GM12865 (cell line): ENCODE results near the gene C11orf54.

Experiments
- DNase-seq: peaks from one replicate; pipeline ENCODE4 v3.0.0; 2010; ENCODE audit warnings: low read depth
- H3K4me3 ChIP-seq: 2 replicates; pipeline ENCODE4 v1.5.1; 2011; ENCODE audit warnings: mild to moderate bottlenecking, low read depth, low read length, control low read depth
- TF ChIP-seq, protein P1 (sequence below): IDR thresholded peaks from 2 replicates; pipeline ENCODE4 v1.5.1; 2011; ENCODE audit warnings: low read length, control low read depth, low read depth, inconsistent platforms; ENCODE audit not compliant: insufficient read depth; ENCODE audit errors: missing control alignments

The C11orf54 gene

DNA sequence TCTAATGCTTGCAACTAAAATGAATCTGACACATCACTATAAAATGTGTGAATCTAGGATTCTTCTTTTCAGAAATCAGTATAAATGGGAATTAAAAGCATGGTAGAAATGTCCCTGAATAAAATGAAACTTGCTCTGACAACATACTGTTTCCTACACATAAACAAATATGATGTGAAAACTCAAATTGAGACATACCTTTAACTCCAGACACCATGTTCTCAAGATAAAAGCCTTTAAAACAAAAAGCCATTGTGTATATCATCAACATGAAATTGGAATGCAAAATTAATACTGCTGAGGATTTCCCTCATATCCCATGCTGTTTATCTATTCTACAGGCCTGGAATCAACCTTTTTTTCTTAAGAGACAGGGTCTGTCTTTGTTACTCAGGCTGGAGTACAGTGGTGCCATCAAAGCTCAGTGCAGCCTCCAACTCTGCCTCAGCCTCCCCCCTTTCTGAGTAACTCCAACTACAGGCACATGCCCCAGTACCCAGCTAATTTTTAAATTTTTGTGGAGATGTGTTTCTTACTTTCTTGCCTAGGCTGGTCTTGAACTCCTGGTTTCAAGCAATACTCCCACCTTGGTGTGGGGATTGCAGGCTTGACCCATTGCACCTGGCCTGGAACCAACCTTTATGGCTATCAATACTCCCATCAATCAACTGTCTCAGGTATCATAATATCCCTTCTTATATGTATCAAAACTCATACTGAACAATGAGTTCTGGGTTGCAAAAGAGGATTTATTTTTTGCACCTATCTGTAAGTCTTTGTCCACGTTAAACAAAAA, 6.8 kb upstream of the C11orf54 start:
- no peak overlapping the region; the same call in 1 of the 2 replicates for H3K4me3 ChIP-seq
- no peak for DNase-seq
- TF ChIP-seq, protein P1, sequence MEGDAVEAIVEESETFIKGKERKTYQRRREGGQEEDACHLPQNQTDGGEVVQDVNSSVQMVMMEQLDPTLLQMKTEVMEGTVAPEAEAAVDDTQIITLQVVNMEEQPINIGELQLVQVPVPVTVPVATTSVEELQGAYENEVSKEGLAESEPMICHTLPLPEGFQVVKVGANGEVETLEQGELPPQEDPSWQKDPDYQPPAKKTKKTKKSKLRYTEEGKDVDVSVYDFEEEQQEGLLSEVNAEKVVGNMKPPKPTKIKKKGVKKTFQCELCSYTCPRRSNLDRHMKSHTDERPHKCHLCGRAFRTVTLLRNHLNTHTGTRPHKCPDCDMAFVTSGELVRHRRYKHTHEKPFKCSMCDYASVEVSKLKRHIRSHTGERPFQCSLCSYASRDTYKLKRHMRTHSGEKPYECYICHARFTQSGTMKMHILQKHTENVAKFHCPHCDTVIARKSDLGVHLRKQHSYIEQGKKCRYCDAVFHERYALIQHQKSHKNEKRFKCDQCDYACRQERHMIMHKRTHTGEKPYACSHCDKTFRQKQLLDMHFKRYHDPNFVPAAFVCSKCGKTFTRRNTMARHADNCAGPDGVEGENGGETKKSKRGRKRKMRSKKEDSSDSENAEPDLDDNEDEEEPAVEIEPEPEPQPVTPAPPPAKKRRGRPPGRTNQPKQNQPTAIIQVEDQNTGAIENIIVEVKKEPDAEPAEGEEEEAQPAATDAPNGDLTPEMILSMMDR: no peak

DNA sequence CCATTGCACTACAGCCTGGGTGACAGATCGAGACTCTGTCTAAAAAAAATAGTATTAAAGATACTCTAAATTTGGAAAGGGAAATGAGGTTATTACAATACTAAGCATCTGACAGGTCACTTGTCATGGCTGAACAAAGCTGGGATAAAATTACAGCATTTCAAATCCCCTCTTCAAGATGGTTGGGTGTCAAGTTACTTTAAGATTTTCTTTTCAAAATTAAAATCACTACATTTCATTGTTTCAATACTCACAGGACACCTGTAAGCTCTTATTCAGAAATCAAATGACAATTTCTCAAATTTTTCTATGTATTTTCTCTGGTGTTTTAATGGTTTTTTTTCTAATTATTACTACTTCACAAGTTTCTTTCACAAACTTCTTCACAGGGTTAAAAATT, 5.8 kb upstream of the C11orf54 start:
- TF ChIP-seq, protein P1: no peak
- H3K4me3 ChIP-seq: peak overlapping the region; percentile 8; the same call in 1 of the 2 replicates
- DNase-seq: no peak

DNA sequence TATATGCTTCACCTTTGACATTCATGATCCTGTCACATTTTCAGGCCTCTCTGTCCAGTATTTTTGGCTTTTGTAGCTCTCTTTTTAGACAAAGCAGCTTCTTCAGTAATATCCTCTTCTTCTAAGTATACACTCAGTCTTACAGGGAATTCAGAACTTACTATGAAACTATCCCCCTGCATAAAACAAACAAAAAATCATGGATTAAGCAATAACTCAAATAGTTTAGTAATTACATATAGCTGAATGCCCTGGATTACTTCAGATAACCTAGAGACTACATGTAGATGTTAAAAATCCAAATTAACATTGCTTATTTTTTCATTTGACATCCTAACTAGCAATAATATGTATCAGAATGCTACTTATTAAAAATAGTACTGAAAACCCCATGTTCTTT, 5.3 kb upstream of the C11orf54 start:
- peak overlapping the region; percentile 91; the same call in 1 of the 2 replicates for H3K4me3 ChIP-seq
- no peak for DNase-seq
- TF ChIP-seq, protein P1: no peak

DNA sequence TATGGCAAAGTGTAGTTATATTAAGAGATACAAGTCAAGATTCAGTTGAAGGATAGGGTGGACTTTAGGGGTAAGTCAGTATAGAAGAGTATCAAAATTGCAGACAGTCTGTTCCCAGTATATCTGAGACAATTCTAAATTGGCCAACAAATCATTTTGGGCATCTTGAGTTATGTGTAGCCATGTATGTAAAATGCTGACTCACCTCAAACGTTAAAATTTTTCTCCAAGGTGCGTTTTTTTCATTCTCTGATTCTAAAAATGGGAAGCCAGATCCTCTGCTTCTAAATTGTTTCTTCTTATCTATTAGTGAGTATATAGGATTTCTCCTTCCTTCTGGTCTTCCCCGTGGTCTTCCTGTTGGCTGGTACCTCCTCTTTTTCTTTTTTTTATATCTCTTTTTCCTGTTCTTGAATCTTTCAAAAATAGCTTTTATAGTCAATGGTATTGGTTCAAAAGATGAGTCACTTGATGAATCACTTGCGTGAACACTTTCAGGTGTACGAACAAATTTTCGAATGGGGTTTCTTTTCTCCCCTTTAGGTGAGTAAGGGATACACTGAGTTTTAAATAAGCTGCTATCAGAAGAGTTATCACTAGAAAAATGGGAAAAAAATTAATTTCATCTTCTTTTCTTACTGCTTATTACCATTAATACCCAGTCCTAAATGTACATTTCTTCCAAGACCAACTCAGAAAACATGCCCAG, 3.4 kb upstream of the C11orf54 start:
- H3K4me3 ChIP-seq: peak overlapping the region; percentile 91
- peak; percentile 42 for DNase-seq
- TF ChIP-seq, protein P1: no peak

DNA sequence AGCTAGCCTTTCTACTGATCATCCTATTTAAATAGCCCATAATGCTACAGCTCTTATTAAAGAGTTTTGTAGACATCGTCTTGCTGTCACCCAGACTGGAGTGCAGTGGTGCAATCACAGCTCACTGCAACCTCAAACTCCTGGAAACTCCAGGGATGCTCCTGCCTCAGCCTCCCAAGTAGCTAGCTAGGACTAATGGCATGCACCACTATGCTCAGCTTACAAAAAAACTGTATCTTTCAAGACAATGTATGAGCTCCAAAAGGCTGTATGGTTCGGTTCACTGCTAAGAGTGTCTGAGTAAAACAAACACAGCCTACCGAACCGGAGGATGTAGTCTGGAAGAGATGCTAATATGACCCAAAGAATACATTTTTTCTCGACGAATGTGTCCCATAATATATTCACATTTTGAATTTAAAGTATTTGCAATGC, 2.8 kb upstream of the C11orf54 start:
- TF ChIP-seq, protein P1: no peak
- no peak for DNase-seq
- peak overlapping the region; percentile 91 for H3K4me3 ChIP-seq

DNA sequence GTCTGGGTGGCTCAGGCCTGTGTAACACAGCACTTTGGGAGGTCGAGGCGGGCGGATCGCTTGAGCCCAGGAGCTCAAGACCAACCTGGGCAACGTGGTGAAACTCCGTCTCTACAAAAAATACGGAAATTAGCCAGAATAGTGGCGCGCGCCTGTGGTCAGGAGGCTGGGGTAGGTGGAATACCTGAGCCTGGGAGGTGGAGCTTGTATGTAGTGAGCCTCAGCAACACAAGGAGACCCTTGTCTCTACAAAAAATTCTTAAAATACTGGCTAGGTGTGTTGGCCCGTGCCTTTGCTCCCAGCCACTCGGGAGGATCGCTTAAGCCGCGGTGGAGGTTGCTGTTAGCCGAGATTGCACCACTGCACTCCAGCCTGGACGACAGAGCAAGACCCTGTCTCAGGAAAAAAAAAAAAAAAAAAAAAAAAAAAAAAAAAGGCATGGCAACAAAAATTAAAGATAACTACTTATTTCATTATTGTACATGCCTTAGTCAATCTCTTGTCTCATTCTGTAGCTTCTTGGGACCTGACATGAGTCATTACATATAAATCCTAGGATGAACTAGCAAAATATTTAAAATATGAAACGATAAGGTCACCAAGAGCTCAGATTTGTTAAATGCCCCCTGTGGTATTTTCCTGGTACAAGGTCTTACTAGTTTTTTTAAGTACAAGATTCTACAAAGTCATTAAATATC, 1.3 kb upstream of the C11orf54 start:
- peak; percentile 80 for DNase-seq
- TF ChIP-seq, protein P1: no peak
- peak overlapping the region; percentile 91 for H3K4me3 ChIP-seq
